SKM-1 (cell line): ENCODE data around the gene REM2.
A peak's percentile ranks its signal among the peaks of the same experiment; 100 is the strongest.
"Not testable (repeated sequence)": the region's sequence is repeated elsewhere in the genome, so short reads cannot be mapped to it uniquely, and the experiment has no call there.

ENCODE experiments used
- DNase-seq: peaks from one replicate; lab custom pipeline; 2025; ENCODE audit not compliant: unreplicated experiment; lab: John Stamatoyannopoulos, UW

The REM2 gene

GRCh38 chr14:22896356-22896755 is 13.3 kb downstream of the REM2 start:
- DNase-seq = no peak

- DNase-seq = no peak
Observed at GRCh38 chr14:22896760-22897159, 13.7 kb downstream of the REM2 start.

DNA sequence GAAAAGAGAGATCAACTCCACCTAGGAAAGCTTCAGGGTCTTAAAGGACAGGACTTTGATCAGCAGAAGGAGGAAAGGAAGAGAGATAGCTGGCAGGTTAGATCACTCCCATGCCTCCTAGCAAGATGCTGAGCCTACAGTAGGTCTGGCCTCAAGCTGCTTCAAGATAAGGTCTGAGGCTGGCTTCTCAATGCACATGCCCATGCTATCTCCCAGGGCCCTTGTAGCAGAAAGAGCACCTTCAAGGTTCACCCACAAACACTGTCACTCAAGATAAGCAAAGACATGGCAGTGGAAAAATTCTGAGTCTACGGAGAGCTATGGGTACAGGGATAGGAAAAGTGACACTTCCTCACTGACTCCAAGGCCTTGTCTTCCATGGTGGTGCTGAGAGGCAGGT is 14.3 kb downstream of the REM2 start:
- no peak for DNase-seq

- no peak for DNase-seq
Observed at GRCh38 chr14:22898302-22899090, 15.5 kb downstream of the REM2 start.

- DNase-seq = peak; percentile 11
Observed at GRCh38 chr14:22900081-22900799, 17.2 kb downstream of the REM2 start.

- DNase-seq = no peak
Observed at GRCh38 chr14:22901799-22902198, 18.8 kb downstream of the REM2 start.

GRCh38 chr14:22903742-22904087 is 20.7 kb downstream of the REM2 start:
- no peak for DNase-seq

- DNase-seq = no peak
Observed at GRCh38 chr14:22905627-22906026, 22.6 kb downstream of the REM2 start.

GRCh38 chr14:22906073-22906472 is 23.1 kb downstream of the REM2 start:
- no peak for DNase-seq

GRCh38 chr14:22907429-22907828 is 24.4 kb downstream of the REM2 start:
- DNase-seq = no peak

GRCh38 chr14:22908601-22909000 is 25.6 kb downstream of the REM2 start:
- no peak for DNase-seq

DNA sequence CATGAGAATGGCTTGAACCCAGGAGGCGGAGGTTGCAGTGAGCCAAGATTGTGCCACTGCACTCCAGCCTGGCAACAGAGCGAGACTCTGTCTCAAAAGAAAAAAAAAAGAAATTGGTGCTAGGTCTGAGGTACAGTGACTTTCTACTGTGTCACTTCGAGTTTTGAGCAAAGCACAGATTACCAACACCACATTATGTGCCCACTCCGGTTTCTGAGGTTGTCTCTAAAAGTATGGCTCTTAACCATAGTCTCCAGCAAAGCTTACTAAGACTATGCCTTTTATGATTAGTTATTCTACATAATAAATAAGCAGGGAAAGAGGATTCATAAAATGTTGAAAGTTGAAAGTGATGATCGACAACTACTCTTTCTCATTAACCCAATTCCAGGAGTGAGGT is 27.9 kb downstream of the REM2 start:
- no peak for DNase-seq

- not testable (repeated sequence) for DNase-seq
Observed at GRCh38 chr14:22914836-22915235, 31.8 kb downstream of the REM2 start.

DNA sequence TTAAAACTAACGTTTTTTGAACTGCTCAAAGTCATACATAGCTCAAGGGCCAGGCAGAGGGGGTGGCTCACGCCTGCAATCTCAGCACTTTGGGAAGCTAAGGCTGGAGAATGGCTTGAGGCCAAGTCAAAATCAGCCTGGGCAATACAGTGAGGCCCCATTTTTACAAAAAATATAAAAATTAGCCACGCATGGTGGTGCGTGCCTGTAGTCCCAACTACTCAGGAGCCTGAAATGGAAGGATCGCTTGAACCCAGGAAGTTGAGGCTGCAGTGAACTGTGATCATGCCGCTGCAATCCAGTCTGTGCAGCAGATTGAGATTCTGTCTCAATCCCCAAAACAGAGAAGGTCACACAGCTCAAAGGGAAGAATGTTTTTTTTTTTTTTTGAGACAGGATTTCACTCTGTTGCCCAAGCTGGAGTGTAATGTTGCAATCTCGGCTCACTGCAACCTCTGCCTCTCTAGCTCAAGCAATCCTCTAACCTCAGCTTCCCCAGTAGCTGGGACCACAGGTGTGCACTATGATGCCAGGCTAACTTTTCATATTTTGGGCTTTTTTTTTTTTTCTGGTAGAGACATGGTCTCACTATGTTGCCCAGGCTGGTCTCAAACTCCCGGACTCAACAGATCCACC is 33.0 kb downstream of the REM2 start:
- DNase-seq = peak; percentile 31

- peak; percentile 70 for DNase-seq
Observed at GRCh38 chr14:22918804-22919600, 36.0 kb downstream of the REM2 start, which contains the start of gene RBM23. TSS of gene RBM23 (minus strand) at chr14:22919149.

GRCh38 chr14:22919601-22919921 is 36.5 kb downstream of the REM2 start:
- DNase-seq = no peak

DNA sequence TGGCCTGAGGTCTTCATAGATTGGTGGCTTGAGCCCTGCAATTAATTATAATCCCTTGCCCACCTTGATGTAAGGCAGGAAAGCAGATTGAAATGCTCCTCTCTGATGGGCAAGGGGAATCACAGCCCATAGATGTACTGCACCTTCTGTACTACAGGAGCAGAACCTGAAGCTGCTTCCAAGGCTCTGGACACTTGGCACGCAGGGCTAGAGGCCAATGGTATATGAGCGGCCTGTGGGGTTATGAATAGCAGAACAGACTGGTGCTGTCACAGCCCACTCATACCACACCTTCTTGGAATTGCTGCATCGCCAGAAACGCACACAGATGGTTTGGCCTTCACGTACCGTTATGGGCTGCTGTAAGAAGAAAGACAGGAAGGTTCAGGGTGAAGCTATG is 37.7 kb downstream of the REM2 start:
- DNase-seq = no peak

DNA sequence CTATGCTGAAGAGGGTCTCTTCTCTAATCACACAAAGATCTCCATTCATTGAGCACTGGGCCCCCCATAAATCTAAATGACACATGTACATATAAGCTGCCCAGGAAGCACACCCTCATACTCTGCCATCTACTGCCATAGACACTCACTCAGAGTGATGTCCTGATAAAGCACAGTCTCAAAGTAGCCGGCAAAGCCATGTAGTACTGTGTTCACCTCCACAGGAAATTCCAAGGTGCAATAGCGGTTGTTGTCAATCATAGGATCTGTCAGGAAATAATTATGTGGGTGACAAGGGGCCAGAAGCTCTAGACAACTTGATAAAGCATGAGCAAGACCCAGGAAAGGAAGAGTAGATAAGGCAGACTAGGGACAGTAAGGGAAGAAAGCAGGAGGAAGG is 39.3 kb downstream of the REM2 start:
- DNase-seq = no peak

DNA sequence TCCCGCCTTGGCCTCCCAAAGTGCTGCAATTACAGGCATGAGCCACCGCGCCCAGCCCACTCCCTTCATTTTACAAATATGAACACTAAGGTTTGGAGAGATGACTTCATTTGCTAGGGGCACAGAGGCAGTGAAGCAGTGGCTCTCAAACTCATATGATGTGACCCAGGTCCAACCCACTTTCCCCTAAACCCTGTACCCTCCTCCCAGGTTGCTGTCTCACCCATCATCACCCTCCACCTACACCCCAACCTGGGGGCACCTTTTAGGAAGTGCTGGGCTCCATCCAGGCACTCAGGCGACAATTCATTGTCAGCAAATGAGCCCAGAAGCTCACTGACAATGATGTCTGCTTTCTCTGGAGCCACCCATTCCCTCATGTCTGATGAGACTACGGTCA is 40.7 kb downstream of the REM2 start:
- DNase-seq = no peak

- no peak for DNase-seq
Observed at GRCh38 chr14:22925513-22925912, 42.5 kb downstream of the REM2 start.

DNA sequence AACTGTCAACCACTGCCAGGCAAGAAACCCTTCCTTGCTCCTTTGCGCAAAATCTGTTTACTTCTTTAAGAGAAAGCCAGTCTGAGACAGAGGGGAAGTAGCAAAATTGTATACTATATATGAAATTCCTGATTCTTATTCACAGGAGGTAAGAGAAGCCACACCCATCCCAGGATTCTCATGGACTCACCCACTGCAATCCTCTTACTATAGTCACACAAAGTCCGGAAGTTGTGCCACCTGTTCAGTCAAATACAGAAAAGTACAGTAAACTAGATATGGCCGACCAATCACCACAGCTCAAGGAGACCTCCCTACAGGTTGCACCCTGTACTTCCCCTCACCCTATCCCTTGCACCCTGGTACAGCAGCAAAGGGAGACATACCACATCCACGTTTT is 43.3 kb downstream of the REM2 start:
- no peak for DNase-seq
